Head of caudate nucleus (tissue), 42 donors: Measurements from ENCODE around the gene PDLIM7.
"Not testable (repeated sequence)": the region's sequence is repeated elsewhere in the genome, so short reads cannot be mapped to it uniquely, and the experiment has no call there.

Experiments used
- DNase-seq, 42 donors: peaks; one replicate each; pipeline versions ENCODE4 v3.0.0 to v3.0.0-alpha.2; 2020 to 2021; ENCODE audit warnings: mixed read lengths in 7 of 42
- intact Hi-C: fragments of 100-400 bp; cut with DNase I; formaldehyde crosslinking; loops from one replicate; pipeline ENCODE4 v1.15.0; 2022

PDLIM7 gene

GRCh38 chr5:177497292-177498012 lies at the start of gene PDLIM7:
Gene PDLIM7, minus strand, starts transcription at chr5:177497604. Its CDS starts 1,092 bp downstream, at chr5:177496512.
- DNase-seq, result peak; percentile 76 to 97 (median 90)

DNA sequence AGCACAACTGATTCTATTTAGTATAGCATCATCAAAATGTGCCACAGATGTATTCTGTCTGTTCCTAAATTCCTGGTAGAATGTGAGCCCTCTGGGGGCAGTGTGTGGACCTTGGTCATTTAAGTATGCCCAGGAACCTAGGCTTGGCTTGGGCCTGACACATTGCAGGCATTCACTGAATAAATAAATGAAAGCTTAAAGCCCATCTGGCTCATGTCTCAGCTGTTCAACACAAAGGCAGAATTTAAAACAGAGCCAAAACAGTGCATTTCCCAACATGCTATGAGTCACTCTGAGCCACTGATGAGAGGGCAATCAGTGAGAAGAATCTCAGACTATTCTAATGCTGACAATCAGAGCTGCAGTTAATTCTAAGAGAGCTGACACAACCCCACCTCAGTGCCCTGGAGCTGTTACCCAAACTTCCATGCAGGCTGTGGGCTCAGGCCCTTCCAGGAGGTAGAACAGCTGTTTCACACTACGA lies 48.9 kb upstream of the PDLIM7 start:
- intact Hi-C loops, result no loop called here
- peak in 23 of 42 donors; percentile 4 to 81 (median 40) for DNase-seq

More at GRCh38 chr5:177497292-177498012, at the start of gene PDLIM7:
- intact Hi-C loops, result loop anchor here (5.0 kb wide), 1 partner anchor 40 kb away; no protein-coding TSS in a partner anchor

GRCh38 chr5:177545487-177546257 lies 48.3 kb upstream of the PDLIM7 start:
- intact Hi-C loops, result no loop called here
- peak in 9 of 42 donors; percentile 9 to 69 (median 24) for DNase-seq

- intact Hi-C loops, result no loop called here
- DNase-seq, result no peak
These were observed 45.5 kb upstream of the PDLIM7 start for GRCh38 chr5:177542816-177543465.

DNA sequence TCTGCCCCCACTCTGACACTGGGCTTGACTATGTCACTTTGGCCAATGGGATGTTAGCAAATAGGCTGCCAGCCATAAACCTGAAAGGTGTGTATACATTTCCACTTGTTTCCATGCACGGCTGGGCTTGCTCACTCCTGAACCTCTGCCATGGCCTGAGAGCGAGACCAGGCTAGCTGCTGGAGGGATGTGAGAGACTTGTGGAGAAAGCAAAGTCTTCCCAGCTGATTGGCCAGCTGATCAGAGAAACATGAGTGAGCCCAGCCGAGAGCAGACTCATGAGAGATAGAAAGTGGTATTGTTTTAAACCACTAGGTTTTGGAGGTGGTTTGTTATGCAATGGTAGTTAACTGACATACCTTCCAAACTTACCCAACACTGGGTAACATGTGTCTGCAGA lies 43.0 kb upstream of the PDLIM7 start:
- DNase-seq, result no peak
- intact Hi-C loops, result no loop called here

GRCh38 chr5:177539411-177539810 lies 42.0 kb upstream of the PDLIM7 start:
- DNase-seq, result peak in 4 of 42 donors; percentile 29 to 38 (median 31)
- intact Hi-C loops, result no loop called here

- intact Hi-C loops, result no loop called here
- no peak for DNase-seq
These were observed 41.5 kb upstream of the PDLIM7 start for GRCh38 chr5:177538876-177539275.

- intact Hi-C loops, result no loop called here
- no peak for DNase-seq
These were observed 40.3 kb upstream of the PDLIM7 start for GRCh38 chr5:177537389-177538361.

- intact Hi-C loops, result no loop called here
These were observed 39.0 kb upstream of the PDLIM7 start for GRCh38 chr5:177536386-177536785.

GRCh38 chr5:177535125-177535524 lies 37.7 kb upstream of the PDLIM7 start:
- DNase-seq, result no peak
- intact Hi-C loops, result no loop called here

More at GRCh38 chr5:177536386-177536785, 39.0 kb upstream of the PDLIM7 start:
- DNase-seq, result no peak

DNA sequence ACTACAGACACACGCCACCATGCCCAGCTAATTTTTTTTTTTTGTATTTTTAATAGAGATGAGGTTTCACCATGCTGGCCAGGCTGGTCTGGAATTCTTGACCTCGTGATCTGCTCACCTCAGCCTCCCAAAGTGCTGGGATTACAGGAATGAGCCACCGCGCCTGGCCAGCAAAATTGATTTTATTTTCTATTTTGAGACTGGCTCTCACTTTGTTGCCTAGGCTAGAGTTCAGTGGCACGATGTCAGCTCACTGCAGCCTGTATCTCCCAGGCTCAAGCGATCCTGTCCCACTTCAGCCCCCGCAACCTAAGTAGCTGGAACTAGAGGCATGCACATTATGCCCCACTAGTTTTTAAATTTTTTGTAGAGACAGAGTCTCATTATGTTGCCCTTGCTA lies 37.0 kb upstream of the PDLIM7 start:
- intact Hi-C loops, DNase-seq: not testable (repeated sequence)

- intact Hi-C loops, result no loop called here
- no peak for DNase-seq
These were observed 34.0 kb upstream of the PDLIM7 start for GRCh38 chr5:177531209-177531940.

- DNase-seq, result no peak
- intact Hi-C loops, result no loop called here
These were observed 33.2 kb upstream of the PDLIM7 start for GRCh38 chr5:177530638-177531037.

DNA sequence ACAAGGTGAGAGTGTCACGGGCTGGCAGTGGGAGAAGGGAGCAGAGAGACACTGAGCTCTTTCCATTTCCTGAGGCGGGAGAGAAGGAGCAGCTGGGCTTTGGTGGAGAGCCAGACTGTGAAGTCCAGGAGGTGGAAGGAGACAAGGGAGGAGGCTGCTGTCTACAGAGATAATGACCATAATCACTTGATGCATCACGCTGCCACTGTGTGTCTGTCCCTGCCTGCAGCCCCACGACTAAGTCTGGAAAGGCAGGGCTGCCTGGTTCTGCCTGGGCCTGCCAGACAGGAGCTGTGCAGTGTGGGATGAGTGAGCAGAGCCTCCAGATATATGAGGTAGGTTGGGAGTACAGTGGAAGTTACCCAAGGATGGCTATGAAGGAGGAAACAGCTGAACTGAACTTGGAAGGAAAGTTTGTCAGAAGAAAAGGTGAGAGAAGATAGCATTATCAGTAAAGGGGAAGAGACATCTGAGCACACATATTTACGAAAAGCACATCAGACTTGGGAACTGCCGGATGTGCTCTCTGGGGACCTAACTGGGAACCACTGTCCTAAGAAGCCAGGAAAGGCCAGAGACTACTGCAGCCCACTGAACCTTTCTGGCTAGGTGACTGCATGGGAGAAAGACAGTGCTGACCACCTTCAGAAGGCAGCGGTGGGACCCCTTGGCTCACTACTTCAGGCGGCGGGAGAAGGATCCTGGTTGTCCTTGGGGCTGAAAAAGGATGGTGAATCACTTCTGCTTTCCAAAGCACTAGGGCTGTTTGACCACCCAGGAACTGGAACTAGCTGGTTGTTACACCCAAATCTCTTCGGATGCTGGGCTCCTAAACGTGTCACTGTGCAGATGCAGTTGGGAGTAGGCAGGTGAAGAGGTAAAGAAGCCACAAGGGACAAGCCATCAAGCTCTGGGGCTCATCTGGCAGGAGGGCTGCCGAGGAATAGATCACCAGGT lies 32.1 kb upstream of the PDLIM7 start:
- DNase-seq, result no peak
- intact Hi-C loops, result no loop called here

- DNase-seq, result no peak
- intact Hi-C loops, result no loop called here
These were observed 31.2 kb upstream of the PDLIM7 start for GRCh38 chr5:177528631-177529030.

DNA sequence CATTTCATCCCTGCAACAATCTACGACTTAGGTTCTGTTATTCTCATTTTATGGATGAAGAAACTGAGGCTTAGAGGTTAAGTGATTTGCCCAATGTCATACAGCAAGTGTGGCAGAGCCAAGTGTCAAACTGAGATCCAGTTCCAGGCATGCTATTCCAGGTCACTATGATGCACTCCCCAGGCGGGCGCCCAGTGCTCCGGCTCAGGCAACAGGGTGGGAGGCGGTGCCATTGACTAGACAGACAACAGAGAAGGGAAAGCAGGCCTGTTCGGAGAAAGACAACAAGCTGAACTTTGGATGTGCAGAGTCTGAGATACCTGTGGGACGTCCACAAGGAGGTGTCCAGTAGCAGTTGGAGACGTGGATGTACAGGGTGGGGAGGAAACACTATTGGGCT lies 30.2 kb upstream of the PDLIM7 start:
- intact Hi-C loops, result no loop called here
- DNase-seq, result no peak

DNA sequence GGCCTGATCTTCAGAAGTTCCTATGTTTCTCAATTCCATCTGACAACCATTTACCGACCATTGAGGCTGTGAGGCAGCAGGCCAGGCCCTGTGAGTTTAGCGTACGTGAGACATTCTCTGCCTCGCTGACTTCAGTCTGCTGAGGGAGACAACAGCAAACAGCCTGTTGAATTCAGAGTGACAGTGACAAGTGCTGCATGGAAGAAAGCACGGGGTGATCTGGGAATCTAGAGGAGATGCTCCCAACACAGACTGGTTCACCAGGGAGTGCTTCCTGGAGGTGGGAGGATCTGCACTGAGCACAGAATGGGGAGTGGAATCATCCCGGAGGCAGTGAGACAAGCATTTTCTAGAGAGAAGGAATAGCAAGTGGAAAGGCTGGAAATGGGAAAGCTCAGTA lies 29.4 kb upstream of the PDLIM7 start:
- peak in 28 of 42 donors; percentile 25 to 83 (median 47) for DNase-seq
- intact Hi-C loops, result no loop called here
